ENCODE measurements around the gene DEPP1.

DEPP1 gene

DNA sequence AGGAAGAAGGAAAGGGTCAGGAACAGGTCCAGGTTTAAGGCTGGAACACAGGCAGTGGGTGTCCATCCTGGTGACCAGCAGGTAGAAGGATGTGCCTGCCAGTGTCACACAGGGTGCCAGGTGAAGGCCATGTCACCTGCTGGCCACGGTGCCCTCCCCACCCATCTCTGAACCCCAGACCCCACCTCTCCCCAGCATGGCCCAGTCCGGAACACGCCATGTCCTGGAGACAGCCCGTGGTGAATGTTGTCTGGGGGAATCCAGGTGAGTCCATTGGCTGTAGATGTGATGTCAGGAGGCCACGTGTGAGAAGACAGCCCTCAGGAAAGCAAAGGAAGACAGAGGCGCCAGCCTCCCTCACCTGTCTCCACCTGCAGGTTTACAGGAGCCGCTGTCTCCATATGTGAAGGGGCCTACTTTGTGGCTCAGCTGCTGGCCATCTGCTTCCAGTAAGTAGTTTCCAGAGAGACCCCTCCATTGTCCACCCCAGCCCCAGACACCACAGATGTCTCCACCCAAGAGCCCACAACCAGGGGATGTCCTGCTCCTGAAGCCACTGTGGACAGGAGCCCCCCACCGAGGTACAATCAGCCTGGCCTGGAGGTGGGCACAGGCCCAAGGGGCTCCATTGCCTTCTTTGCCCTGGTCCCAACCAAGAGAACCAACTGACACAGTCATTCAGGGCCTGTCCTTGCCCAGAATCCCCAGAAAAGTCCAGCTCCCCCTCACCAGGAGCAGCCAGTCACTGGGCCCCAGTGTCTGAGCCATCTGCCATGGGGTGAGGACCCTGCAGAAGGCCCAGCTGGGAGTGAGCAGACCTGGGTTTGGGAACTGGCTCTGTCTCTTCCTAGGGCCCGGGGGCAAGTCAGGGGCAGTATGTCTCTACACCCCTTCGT is 46.7 kb downstream of the DEPP1 start:
- no peak for DNase-seq

DNA sequence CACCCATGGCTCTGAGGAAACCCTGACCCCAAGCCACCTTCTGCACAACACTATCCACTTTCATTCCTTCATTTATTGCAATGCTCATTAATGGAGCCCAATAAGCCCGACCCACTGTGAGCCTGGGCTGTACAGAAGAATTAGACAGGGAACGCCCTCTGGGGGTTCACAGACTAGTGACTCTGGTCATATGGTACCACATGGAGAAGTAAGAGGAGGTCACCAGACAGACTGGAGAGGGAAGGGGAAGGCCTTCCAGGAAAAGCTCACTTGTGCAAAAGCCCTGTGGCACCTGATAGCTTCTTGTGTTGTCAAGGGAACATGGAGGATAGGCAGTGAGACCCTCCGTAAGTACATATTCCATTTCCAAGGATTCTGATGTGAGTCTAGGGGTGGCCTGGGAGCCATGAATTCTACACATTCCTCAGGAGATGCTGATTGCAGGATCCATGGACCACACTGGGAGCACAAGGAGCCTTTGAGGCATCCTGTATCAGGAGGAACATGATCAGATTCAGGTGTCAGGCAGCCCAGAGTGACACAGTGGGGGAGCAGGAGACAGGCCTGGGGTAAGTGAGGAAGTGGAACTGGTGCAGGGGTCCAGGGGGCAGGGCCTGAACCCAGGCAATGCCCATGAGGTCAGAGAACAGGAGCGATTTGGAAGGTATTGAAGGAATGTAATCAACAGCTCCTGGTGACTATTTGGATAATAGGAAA is 47.5 kb downstream of the DEPP1 start:
- DNase-seq, result no peak

DNA sequence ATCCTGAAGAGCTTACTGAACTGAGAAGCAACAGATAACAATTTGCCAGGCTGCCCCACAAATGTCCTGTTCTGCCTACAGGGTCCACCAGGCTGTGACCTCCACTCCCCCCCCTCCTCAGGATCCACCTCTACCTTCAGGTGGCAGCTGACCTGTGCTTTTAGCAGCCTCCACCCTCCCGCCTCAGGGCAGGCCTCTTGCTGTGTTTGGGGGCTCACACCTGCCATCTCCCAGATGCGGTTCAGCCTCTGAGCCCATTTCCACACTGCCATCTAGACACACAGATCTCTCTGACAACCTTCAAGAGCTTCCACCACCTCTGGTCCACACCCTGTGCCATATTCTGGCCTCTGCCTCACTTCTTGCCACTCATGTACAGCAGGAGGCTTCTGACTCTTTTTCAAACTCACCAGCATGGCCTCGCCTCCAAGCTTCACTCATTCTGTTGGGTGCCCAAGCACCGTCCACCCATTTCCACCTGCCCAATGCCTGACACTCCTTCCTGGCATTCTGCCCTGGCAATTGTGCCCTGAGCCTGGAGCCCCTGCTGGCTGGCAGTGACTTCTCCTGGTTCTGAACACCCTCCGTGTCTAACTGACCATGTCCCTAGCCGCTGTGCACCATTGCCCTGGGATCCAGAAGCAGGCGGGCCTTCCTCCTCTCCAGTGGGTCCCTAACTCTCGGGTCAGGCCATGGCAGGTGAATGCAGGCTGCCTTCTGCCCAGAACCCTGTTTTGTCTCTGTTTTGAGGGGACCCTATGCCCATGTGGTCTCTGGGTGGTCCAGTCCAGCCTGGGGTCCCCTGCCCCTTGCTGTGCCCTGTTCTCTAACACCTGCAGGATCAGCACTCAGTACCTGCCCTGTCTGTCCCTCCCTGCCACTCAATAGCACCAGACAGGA is 49.0 kb downstream of the DEPP1 start:
- DNase-seq, result no peak

DNA sequence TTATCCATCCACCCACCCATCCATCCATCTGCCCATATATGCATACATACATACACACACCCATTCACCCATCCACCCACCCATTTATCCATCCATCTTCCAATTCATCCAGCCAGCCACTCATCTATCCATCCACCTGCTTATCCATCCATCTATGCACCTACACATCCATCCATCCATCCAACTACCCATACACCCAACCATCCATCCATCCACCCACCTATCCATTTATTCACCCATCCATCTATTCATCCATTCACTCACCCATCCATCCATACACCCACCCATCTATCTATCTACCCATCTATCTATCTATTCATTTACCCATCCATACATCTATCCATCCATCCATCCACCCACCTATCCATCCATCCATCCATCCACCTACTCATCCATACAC is 50.1 kb downstream of the DEPP1 start:
- DNase-seq, result no peak

DNA sequence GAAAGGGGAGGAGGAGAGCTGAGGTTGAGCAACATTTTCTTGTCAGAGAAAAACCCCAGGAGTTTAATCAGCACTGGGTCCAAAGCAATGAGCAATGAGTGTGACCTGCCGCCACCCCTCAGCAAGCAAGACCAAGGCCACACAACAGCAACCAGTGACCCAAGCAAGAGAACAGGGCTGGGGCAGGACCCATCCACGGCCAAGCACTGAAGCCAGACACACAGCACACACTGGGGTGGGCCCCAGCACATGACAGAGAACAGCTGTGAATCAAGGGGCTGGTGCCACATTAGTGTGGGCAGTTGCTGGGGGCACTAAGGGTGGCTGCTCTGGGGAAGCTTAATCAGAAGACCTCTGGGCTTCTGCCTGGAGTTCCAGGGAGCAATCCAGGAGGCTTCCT is 51.3 kb downstream of the DEPP1 start:
- DNase-seq, result peak in 1 of 2 experiments; percentile 6

DNA sequence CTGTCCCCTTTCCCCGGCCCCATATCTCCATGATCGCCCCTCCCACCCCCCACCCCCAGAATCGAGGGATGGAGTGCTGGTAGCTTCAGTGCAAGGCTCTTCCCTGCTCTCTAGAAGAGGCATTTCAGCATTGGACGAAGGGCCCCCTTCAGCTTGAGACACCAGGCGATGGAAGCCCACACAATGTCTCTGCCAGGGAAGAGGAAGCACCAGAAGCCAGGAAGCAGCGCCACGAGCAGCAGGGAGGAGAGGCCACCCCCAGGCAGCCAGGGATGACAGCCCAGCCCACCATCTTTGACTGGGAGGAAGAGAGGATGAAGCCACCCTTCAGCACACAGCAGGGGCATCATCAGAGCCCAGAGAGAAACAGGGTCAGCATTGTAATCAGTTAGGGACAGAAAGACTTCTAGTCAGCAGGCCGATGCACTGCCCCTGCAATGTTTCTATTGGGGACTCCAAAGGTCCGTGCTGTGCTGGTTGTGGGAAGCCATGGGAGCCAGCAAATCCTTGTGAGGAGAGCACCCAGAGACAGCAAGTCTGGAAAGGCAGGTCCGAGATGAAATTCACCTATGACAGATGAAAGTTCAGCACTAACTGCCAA is 51.8 kb downstream of the DEPP1 start:
- DNase-seq, result peak in 1 of 2 experiments; percentile 15
